ENCODE measurements around the gene GRIA2. TPM values are rescaled to one million over a fixed set of nuclear protein-coding genes. Genes with fewer than 3 reads are reported as not detected.

GRIA2 gene
- total RNA-seq, 4 donors from 2014 or later = 0.76 TPM; not detected in 3

DNA sequence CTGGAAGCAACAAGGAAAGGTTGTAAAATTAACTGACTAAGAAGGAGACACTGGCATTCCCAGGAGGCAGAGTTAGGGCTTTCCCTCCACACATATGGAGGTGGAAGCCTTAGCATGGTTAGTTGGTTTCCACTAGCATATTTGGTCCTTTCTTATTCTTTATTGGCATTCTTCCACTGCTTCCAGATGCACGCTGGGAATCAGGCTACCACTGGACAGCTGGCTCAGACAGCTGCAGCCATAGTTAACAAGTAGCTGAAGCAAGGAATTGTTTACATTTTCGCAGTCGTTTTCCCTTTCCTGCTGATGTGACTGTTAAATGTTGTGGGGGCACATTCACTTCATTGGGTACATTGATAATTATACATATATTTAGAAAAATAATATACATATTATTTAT lies 169.2 kb downstream of the GRIA2 start:
- no peaks in the 10 kb centered on the region for H3K27me3 ChIP-seq
- no peak overlapping the region for H3K27ac ChIP-seq
- no peaks in the 10 kb centered on the region for H3K4me1 ChIP-seq
- H3K4me3 ChIP-seq = no peak overlapping the region
- no peaks in the 10 kb centered on the region for H3K36me3 ChIP-seq
- TF ChIP-seq, protein P1, sequence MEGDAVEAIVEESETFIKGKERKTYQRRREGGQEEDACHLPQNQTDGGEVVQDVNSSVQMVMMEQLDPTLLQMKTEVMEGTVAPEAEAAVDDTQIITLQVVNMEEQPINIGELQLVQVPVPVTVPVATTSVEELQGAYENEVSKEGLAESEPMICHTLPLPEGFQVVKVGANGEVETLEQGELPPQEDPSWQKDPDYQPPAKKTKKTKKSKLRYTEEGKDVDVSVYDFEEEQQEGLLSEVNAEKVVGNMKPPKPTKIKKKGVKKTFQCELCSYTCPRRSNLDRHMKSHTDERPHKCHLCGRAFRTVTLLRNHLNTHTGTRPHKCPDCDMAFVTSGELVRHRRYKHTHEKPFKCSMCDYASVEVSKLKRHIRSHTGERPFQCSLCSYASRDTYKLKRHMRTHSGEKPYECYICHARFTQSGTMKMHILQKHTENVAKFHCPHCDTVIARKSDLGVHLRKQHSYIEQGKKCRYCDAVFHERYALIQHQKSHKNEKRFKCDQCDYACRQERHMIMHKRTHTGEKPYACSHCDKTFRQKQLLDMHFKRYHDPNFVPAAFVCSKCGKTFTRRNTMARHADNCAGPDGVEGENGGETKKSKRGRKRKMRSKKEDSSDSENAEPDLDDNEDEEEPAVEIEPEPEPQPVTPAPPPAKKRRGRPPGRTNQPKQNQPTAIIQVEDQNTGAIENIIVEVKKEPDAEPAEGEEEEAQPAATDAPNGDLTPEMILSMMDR (IDR thresholded peaks at IDR 0.05) = no peak
- TF ChIP-seq POLR2A (IDR thresholded peaks at IDR 0.05) = no peak
- intact Hi-C loops (cut with DNase I) = no loop called here
- no peaks in the 10 kb centered on the region for H3K9me3 ChIP-seq
- DNase-seq = no peak
- WGBS, 2 donors = 56 to 60% methylated on average over 3 of the region's 3 CpGs

DNA sequence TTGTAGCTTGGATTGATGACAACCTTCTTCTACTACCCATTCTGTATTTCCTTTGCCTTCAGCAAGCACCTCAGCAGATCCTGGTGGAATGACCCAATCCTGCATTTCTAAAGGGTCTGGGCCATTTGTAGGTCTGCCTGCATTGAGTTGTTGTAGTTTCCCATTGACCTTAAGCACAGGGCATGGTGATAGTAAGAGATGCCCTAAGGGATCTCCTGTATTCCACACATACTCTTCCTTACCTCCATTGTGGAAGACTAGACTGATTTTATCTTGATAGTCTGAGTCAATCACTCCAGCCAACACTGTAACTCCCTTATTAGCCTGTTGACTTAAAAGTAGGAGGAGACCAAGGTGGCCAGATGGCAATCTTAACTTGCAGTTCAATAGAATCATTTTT lies 184.5 kb downstream of the GRIA2 start:
- H3K27ac ChIP-seq = no peak overlapping the region
- H3K9me3 ChIP-seq = no peaks in the 10 kb centered on the region
- TF ChIP-seq, protein P1 (IDR thresholded peaks at IDR 0.05) = no peak
- no peak for TF ChIP-seq POLR2A (IDR thresholded peaks at IDR 0.05)
- H3K4me3 ChIP-seq = no peak overlapping the region
- H3K27me3 ChIP-seq = no peaks in the 10 kb centered on the region
- DNase-seq = no peak
- no peaks in the 10 kb centered on the region for H3K36me3 ChIP-seq
- H3K4me1 ChIP-seq = no peaks in the 10 kb centered on the region
- intact Hi-C loops (cut with DNase I) = no loop called here

Small RNAs within 50 kb of the gene (small RNA-seq; reads per million reads assigned to genes)
- 0 reads per million in 4 donors for gene RNU6-582P

Other genes starting within 250 kb of the GRIA2 start
- gene PDGFC, start 248.9 kb upstream of the GRIA2 start, total RNA-seq = 10 to 100 TPM in 2 of 4 donors, 1 to 10 TPM in 2; 2.9 to 22.1 (median 7.7) TPM
- 1 to 10 TPM in 1 of 4 donors, under 1 TPM in 3; 0.27 to 1.3 (median 0.65) TPM for gene GLRB, start 144.6 kb upstream of the GRIA2 start, total RNA-seq

Data from esophagus squamous epithelium (tissue), 5 donors.